Mammary epithelial cell (primary cell): Measurements from ENCODE around the gene IPO4.

Experiments
- CTCF ChIP-seq, 2 donors: IDR thresholded peaks in 1 of 2; conservative IDR thresholded peaks in 1 of 2; 2 replicates each; pipeline ENCODE4 v1.5.1; 2011 to 2012; ENCODE audit warnings: inconsistent platforms in 2 of 2, low read length in 2 of 2, mild to moderate bottlenecking in 2 of 2, control low read depth in 1 of 2, low read depth in 1 of 2; ENCODE audit not compliant: insufficient read depth in 1 of 2; ENCODE audit errors: extremely low read depth in 1 of 2
- EZH2 ChIP-seq: IDR thresholded peaks from 2 replicates; pipeline ENCODE4 v1.6.1; 2012; ENCODE audit warnings: low read length, inconsistent platforms, borderline replicate concordance

DNA sequence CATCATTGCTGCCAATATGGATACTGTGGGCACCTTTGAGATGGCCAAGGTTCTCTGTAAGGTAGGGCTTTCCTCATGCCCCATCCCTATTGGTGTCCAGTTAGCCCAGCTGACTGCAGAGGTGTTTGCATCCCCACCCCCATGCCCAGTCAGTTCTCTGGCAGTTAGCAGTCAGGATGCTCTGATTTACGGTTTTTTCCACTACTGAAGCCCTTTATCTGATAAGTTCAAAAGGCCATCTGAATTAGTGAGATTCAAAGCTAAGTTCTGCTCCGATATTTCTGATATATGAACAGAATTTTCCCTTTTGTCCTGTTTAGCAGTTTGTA is 44.9 kb upstream of the IPO4 start:
- TF ChIP-seq CTCF (conservative IDR thresholded peaks at IDR 0.05 in 1 of 2, IDR thresholded peaks at IDR 0.05 in 1 of 2; ENCODE audit: extremely low read depth in 1 of 2, insufficient read depth in 1 of 2, low read depth in 1 of 2, low read length in 2 of 2) (no peak), EZH2 (no peak)
